Hair follicular keratinocyte (primary cell): ENCODE measurements around the gene SLC4A3. TPM values are rescaled to one million over a fixed set of nuclear protein-coding genes. Genes with fewer than 3 reads are reported as not detected.

Experiments
- total RNA-seq: library from RNA; depleted of rRNA; stranded (reverse); fragments of >200 nt; gene quantifications from 2 replicates; pipeline ENCODE4 v1.2.3, GENCODE V29; 2015

SLC4A3 gene, protein sequence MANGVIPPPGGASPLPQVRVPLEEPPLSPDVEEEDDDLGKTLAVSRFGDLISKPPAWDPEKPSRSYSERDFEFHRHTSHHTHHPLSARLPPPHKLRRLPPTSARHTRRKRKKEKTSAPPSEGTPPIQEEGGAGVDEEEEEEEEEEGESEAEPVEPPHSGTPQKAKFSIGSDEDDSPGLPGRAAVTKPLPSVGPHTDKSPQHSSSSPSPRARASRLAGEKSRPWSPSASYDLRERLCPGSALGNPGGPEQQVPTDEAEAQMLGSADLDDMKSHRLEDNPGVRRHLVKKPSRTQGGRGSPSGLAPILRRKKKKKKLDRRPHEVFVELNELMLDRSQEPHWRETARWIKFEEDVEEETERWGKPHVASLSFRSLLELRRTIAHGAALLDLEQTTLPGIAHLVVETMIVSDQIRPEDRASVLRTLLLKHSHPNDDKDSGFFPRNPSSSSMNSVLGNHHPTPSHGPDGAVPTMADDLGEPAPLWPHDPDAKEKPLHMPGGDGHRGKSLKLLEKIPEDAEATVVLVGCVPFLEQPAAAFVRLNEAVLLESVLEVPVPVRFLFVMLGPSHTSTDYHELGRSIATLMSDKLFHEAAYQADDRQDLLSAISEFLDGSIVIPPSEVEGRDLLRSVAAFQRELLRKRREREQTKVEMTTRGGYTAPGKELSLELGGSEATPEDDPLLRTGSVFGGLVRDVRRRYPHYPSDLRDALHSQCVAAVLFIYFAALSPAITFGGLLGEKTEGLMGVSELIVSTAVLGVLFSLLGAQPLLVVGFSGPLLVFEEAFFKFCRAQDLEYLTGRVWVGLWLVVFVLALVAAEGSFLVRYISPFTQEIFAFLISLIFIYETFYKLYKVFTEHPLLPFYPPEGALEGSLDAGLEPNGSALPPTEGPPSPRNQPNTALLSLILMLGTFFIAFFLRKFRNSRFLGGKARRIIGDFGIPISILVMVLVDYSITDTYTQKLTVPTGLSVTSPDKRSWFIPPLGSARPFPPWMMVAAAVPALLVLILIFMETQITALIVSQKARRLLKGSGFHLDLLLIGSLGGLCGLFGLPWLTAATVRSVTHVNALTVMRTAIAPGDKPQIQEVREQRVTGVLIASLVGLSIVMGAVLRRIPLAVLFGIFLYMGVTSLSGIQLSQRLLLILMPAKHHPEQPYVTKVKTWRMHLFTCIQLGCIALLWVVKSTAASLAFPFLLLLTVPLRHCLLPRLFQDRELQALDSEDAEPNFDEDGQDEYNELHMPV
- total RNA-seq: 11.7 and 13.7 TPM in 2 replicates

DNA sequence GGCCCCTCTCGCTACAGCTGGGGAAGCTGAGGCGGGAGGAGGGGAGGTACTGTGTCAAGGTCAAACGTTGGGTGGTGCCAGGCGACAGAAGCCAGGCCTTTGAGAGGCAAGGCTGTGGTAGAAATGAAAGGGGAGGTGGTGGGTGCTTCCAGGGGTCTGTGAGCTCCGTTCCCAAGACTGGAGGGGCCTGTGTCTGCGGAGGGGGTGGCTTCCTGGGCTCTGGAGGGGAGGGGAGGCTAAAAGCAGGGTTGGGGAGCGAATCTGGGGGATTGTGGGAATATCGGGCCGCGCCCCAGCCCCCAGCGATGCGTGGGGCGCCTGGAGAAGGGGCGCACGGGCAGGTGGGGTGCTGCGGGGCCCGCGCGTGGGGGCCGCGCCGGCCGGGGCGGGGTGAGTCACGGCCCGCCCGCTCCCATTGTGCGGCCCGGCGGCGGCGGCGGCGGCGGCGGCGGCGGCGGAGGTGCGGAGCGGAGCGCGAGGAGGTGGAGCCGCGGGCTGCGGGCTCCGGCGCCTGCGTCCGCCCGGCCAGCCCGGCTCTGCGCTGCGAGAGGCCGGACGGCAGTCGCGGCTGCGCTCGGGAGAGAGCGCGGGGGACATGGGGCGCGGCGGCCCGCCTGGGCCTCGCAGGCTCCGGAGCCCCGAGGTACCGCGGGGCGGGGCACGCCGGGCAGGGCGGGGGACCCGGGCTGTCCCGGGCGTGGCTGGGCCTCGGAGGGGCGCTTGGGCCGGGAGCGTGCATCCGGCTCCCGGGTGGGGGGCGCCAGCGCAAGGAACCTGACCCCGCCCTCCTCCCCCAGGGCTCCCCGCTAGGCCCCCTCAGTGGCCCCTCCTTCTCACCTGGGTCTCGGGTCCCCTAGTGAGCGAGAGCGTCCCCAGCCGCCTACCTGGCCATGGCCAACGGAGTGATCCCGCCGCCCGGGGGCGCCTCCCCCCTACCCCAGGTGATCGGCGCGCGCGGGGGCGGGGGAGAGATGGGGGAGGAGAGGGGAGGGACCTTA is at the start of gene SLC4A3:
TSS of gene SLC4A3 (plus strand) at position 528 of the 998 bp plus-strand sequence. CDS start at position 891, 363 bp downstream.

DNA sequence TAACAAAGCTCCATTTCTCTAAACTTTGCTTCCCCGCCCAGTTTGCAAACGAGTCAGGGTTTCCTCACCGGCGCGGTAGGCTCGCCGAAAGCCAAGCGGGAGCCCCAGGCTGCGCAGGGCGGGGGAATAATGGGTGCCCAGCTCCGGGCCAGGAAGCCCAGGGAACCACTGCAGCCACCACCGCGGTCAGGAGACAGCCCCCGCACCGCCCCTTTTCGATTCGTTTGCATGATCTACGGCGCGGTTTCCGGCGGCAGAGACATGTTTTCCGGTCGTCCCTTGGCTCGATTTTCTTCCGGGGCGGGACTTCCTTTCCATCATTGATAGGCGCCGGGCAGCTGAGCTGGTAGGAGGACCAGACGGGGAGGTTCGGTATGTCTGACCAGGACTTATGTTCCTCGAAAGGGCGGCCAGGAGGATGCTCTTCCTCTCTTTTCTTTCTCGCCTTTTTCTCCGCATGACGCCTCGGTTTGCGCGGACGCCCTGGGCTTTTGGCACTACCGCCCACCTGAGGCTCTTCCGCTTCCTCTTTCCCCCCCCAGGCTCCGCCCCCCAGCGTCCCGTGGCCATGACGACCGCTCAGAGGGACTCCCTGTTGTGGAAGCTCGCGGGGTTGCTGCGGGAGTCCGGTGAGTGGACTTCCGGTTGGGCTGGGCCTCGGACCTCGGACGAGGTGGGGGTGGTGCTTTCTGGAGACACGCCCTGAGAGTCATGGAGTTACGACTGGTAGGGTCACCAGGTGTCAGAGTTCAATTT is 29.7 kb upstream of the SLC4A3 start, which contains the start of gene STK11IP:
TSS of gene STK11IP (plus strand) at position 306 of the 756 bp plus-strand sequence. CDS start at position 569, 263 bp downstream.

Other genes starting within 250 kb of the SLC4A3 start
- gene DNPEP, start 239.7 kb upstream of the SLC4A3 start, total RNA-seq: 46.6 and 51.1 TPM in 2 replicates
- not detected in 2 replicates for gene DES, start 209.3 kb upstream of the SLC4A3 start, total RNA-seq
- 13.8 and 30.5 TPM in 2 replicates for gene SPEG, start 192.8 kb upstream of the SLC4A3 start, total RNA-seq
- gene GMPPA, start 128.7 kb upstream of the SLC4A3 start, total RNA-seq: 56.1 and 82.3 TPM in 2 replicates
- 0.16 TPM in 1 of 2 replicates, not detected in the other for gene ASIC4, start 113.1 kb upstream of the SLC4A3 start, total RNA-seq
- 171 and 235 TPM in 2 replicates for gene CHPF, start 83.8 kb upstream of the SLC4A3 start, total RNA-seq
- gene TMEM198, start 83.6 kb upstream of the SLC4A3 start, total RNA-seq: 0.47 and 1.7 TPM in 2 replicates
- gene OBSL1, start 56.1 kb upstream of the SLC4A3 start, total RNA-seq: 29.7 and 38.7 TPM in 2 replicates
- gene INHA, start 55.3 kb upstream of the SLC4A3 start, total RNA-seq: 0.19 TPM in 1 of 2 replicates, not detected in the other
- 14.8 and 18.6 TPM in 2 replicates for gene STK11IP, start 29.8 kb upstream of the SLC4A3 start, total RNA-seq